HG03520 (cell line): ENCODE results near the gene TNFRSF11A.

Source experiments
- ATAC-seq: cut with Tn5 transposase; IDR thresholded peaks from one replicate; pipeline ENCODE4 v1.9.1; 2021; ENCODE audit warnings: mild to moderate bottlenecking, moderate library complexity; ENCODE audit not compliant: unreplicated experiment

TNFRSF11A gene

DNA sequence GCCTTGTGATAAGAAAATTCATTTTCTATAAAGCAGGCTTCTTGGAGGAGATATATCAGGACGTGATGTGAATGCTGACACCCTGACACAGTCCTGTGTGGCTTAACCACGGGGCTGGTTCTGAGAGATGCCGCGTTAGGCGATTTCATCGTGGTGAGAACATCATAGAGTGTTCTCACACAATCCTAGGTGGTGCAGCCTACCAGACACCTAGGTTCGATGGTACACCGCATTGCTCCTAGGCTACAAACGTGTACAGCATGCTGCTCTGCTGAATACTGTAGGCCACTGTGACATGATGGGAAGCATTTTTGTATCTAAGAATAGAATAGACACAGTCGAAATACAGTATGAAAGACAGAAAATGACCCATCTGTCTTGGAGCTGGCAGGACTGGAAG lies 82.5 kb downstream of the TNFRSF11A start:
- no peak for ATAC-seq

DNA sequence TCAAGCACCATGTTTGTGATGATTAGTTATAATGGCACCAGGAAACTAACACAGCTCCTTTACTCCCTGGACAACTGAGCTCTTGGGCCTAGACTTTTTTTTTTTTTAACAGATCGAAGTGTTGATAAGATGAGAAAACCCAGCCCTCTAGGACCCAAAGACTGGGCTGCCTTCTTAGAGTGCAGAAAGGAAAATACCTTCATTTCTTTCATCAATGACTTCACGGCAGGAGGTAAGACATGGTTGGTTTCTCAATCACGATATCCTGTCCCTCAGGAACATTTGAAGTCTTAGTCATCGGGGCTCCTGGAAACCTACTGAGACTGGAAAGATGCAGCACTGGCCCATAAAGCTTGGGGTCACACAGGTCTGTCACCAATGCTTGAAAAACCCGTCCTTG lies 84.7 kb downstream of the TNFRSF11A start:
- no peak for ATAC-seq

DNA sequence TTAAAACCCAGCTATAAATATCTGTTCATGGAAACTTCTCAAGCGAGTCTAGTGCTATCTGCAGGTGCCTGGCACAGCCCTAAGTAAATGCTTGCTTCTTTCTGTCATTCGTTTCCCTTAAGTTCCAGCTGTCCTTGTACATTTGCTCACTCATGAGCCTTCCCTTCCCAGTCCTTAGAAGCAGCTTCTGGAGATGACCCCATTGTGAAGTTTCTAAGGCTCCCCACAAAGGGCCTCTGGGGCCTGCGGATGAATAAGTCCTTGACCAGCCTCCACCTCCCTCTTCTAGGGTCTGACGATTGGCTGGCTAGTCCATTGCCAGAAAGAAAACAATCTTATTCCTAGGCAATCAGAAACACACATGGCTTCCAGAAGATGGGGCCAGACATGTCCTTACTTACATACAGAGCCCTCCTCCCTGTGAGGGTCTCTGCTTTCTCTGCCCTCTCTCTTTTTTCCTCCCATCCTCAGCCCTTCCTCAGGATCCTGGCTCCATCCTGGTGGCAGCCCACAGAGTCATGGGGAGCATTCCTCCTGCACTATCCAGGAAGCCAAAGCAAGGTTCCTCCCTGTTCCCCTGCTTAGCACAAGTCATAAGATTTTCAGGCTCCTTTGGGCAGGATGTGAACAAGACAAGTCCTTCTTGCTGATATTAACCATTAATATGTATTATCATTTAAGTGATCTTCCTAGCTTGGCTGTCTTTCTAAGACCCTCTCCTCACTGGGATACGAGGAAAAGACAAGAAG lies 87.3 kb downstream of the TNFRSF11A start:
- ATAC-seq = no peak

DNA sequence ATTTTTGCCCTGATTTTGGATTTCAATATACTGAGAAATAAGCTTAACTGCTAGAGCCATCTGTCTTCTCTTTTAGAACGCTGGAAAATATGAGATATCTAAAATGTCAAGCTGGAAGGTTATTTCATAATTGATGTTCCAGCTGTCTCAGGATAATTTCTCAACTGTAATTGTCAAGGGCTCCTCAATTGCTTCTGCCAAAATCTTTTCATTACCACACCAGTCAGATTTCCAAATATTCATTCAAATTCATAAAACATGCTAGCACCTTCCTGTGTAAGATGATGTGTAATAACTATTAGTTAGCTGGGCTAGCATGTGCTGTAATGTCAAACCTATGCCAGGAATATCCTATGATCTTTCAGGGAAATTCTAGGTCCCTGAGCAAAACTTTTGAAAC lies 88.1 kb downstream of the TNFRSF11A start:
- no peak for ATAC-seq

DNA sequence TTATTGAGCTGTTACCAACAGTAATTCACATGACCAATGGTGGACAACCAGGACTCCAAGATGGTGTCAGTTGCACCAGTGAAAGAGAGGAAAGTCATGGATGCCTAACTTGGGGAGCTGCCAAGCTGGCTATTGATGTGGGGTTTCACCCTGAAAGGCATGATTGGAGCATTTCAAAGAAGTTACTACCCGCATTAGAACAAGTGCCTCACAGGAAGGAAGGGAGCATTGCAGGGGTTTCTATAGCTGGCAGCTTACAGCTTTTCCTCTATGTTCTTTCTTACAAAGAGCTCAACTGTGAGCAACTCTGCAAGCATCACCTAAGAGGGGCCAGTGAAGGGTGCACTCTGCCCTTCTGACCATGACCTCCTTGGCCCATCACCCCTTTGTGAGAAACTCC lies 93.1 kb downstream of the TNFRSF11A start:
- no peak for ATAC-seq

DNA sequence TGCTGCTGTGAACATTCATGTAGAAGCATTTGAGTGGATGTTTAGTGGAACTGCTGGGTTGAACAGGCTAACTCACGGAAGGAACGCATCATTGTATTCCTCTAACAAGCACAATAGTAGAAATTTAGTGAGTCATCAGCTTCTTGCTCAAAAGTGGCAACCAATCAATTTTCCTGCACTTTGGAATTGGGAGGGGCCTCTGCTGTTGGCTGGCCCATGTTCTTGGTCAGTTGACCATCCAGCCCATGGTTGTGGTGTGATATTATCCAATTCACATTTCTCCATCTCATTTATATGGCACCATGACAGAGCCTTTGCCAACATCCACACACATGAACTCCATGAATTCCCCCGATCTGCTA lies 95.0 kb downstream of the TNFRSF11A start:
- ATAC-seq = no peak

DNA sequence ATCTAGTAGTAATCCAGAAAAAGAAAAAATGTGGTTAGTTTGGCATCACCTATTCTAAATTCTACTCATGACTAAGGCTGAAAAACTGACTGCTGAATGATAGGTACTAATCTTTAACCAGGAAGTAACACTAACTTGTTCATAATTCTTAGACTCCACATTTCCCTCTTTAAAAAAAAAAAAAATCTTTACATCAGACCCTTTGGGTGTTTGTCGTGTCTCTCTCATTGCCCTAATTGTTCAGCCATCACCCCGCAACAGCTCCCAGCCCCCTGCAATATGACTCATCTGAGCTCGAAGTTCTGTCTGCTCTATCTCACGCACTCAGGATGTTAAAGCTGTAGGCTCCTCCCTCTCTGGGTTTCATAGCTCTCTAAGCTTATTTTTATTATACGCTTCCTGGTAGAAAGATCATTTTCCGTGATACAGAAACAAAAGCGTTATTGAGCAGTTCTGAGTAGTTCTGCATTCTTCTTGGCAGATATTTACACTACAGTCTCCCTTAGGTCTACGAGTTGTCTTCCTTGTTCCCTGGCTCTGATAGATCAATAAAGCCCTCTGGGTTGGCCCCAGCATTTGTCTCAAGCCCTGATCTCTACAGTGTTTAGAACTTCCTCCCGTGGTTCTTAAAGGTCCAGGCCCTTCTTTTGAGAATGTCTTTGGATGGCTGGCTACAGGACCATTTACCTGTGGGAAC lies 95.6 kb downstream of the TNFRSF11A start:
- ATAC-seq = peak; percentile 95

DNA sequence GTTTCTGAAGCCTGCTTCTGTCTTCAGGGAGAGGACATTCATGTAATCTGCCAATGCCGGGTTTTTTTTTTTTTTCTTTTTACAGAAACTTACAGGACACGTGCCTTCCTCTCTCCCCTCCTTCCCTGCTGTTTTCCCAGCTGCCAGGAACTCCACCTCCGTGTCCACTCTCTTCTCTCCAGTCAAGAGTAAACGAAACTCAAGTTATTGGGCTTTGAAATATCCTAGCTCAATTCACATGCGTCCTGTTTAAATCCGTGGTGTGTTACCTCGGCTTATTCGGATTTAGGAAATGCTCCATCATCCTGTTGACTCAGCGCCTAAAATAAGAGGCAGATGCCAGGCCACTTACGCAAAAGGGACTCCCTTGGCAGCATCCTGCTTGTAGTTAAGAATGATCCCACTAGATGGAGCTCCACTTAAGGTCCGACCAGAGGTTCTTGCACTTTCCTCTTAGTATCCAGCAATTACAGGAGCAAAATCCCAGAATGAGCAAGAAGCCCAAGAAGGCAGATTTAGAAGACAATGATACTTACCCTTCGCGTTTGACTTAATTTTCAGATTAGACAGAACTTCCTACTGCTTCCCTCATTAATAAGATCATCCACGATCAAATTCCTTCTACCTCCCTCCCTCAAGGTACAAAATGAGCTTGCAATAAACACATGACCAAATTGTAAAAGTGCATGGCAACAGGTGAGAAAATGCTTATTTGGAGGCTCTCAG lies 100.5 kb downstream of the TNFRSF11A start:
- peak; percentile 52 for ATAC-seq

DNA sequence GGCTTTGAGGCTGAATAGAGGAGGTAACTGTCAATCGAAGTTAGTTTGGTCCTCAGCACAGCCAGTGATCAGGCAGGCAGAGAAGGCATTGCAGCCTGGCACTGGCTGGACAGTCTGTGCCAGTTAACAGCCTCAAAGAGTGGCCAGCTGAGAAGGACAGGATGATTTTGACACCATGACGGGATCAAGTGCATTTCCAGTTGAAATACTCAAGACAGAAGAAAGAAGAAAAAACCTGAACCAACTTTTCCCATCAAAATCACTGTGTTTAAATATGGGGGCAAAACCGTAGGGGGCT lies 101.0 kb downstream of the TNFRSF11A start:
- no peak for ATAC-seq

DNA sequence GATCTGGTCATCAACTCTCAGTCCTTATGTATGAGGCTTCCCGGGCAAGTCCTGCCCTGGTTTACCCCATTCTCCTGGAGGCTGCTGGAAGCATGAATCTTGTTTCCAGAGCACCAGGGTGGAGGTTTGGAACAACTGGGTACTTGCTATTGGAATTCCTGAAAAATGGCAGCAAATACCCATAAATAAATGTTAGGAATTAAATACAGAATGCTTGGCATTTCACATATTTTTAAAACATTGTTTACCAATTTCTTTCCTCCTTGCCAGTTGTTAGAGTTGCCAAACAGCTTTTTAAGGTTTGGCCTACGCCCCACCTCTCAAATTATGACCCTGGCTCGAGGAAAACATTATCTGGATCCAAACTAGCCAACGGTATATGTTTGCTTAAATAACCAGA lies 107.1 kb downstream of the TNFRSF11A start:
- no peak for ATAC-seq

DNA sequence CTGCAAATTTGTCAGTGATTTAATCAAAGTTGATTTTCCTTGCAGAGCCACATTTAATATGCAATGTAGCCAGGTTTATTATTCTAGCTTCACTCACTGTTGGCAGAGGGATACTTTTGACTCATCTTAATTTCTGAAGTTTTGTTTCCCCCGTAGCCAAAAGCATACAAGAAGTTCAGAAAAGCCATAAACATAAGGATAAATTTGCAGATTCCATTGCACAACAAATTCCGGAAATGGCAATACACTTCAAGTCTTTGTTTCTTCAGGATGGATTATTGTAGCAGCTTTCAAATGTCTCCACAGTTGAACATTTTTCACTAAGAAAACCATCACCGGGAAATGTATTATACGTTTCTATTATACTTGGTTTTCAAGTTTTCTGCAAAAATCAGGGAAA lies 109.7 kb downstream of the TNFRSF11A start:
- no peak for ATAC-seq

DNA sequence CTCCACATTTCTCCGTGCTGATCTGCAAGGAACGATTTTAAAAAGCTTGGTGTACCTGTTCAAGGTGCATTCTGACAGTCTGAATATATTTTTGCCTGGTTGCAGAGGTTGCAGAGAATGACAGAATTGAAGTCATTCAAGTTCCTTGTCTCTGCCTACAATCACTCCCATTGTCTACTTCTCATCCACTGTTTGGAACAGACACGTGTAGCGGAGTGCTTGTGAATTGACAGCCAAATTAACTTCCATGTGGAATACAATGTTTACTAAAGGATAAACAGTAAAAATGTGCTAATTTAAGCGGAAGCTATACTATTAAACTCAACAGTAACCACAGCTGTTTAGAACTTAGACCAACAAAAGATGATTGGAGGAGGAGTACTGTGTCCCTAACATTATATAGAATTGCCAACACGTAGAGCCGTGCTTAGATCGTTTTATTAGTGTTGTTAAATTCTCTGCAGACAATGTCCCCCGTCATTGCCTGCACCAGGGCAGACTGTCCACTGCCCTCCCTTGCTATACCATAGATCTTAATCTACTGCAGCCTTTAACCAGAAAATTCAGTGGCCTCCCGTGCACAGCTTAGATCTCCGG lies 110.4 kb downstream of the TNFRSF11A start:
- ATAC-seq = no peak

DNA sequence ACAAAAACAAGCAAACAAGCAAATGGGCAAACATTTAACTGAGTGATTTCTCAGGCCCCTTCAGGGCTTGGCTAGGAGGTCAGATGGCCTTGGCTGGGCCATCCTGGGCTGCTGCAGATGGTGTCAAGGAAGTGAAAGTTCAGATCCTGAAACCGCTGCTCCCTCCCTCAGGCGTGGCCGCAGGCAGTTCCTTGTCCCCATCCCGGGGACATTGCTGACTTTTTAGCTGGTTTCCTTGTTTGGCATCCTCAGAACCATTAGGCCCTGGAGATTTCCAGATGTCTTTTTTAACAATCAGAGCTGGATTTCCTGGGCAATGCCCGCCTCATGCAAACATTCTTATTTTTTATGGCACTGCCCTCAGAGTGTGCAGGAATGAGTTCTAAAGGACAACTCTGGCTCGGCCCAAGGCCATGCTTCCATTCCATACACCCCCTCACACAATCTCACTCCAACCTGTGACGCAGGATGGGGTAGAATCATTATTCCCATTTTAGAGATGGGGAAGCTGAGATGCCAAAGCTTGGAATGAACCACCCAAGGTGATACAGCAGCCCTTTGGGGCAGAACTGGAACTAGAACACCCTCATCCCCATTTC lies 111.6 kb downstream of the TNFRSF11A start:
- no peak for ATAC-seq

DNA sequence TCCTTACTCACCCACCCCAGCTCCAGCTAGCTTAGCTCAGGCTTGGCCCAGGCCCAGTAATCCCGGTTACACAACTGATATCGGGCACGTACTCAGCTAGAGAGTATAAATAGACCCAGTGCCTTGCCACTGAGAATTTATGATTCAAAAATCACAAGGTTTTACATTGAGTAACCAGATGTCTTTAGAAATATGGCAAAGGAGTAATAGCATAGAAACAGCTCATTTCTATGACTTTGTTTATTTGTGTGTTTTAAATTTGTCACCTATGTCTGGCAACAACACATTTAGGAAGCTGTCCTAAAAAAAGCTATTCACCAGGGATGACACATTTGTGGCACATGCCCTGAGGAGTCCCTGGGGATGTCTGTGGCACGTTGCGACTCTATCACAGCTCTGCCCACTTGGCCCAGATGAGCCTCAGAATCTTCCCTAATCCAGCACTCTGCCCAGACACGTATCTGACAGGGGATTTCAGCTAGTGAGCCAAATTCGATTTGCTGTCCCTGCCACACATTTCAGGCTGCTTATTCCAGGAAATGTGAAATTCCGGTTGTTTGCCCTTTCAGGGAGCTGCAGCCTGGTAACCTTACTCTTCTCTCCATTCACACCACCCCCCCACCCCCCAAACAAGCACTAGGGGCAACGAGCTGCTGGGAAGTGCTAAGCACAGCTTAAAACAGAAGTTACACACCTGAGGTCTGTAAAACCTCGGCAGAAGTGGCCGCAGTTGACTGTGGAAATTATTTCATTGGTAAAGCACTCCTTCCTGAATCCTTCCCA lies 112.3 kb downstream of the TNFRSF11A start:
- no peak for ATAC-seq

DNA sequence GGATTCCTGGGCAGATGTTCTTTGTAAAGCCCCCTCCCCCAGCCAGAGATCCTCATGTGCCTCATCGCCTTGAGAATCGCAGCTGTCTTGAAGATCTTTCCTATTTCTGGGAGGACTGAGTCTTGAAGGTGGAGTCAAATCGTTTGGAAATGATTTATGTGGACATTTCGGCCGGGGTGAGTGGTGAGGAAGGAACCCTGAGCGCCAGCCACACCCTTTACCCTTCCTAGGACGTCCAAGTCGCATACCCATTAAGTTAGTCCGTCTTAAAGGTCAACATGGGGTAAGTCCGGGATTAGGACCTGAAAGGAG lies 112.9 kb downstream of the TNFRSF11A start:
- ATAC-seq = no peak

DNA sequence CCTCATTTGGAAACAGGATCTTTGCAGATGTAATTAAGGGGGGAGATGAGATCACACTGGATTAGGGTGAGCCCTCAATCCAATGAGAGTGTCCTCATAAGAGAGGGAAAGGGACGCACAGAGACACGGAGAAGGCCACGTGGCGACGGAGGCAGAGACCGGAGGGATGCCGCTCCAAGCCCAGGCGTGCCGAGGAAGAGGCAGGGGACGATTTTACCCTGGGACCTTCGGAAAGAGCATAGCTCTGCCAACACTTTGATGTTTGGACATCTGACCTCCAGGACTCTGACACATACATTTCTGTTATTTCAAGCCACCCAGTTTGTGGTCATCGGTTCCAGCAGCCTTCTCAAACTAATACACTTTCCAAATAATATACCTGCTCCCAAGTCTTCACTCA lies 113.3 kb downstream of the TNFRSF11A start:
- ATAC-seq = no peak

DNA sequence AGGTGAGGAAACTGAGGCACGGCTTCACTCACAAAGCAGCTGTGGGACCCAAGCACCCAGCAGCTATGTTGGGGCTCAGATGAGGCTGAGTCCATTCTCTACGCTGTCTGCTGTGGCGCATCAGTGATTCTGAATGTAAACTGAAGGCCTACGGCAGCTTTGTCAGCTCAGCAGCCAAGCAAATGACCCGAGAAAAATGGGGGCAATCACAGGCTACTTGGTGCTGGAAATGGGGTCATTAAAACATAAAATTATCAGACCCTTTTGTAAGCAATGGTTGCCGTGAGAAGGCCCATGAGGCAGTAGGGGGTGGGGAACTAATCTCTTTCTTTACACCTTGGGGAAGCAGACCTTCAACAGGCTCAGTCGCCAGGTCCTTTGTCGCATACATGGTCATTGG lies 113.8 kb downstream of the TNFRSF11A start:
- ATAC-seq = no peak
